A673 (cell line): Measurements from ENCODE around the gene MAP3K7CL.

Source experiments
- CTCF ChIP-seq: fragments of 300-800, 200-600 bp; sonication (generic); conservative IDR thresholded peaks from 2 replicates; pipeline ENCODE4 v1.5.1; 2017; ENCODE audit warnings: low read depth, mild to moderate bottlenecking, antibody characterized with exemption, low read length, moderate library complexity, mixed read lengths
- EZH2 ChIP-seq: fragments of 200-600 bp; sonication (generic); IDR thresholded peaks from 2 replicates; pipeline ENCODE4 v1.6.1; 2017; ENCODE audit warnings: borderline replicate concordance, low read depth, mild to moderate bottlenecking, mixed read lengths, antibody characterized with exemption, low read length; ENCODE audit not compliant: poor library complexity, severe bottlenecking

- no peak for TF ChIP-seq CTCF
- TF ChIP-seq EZH2, result no peak
These were observed 27.6 kb upstream of the MAP3K7CL start for GRCh38 chr21:29102791-29103257.
